GM23248 (cell line): ENCODE results near the gene LRMDA. TPM values are rescaled to one million over a fixed set of nuclear protein-coding genes. Genes with fewer than 3 reads are reported as not detected.

ENCODE experiments used
- DNase-seq: peaks from one replicate; pipeline ENCODE4 v3.0.0-alpha.2; 2015
- H2AFZ ChIP-seq: fragments of 200-600 bp; sonication (generic); 2 replicates; pipeline ENCODE4 v1.6.1; 2016; ENCODE audit warnings: antibody characterized with exemption
- H3F3A ChIP-seq: fragments of 200-600 bp; sonication (generic); 2 replicates; pipeline ENCODE4 v1.6.1; 2016; ENCODE audit warnings: mild to moderate bottlenecking, antibody characterized with exemption, mixed run types; ENCODE audit not compliant: insufficient read depth
- H3K27ac ChIP-seq: fragments of 200-600 bp; sonication (generic); 2 replicates; pipeline ENCODE4 v1.5.1; 2016; ENCODE audit warnings: mild to moderate bottlenecking
- H3K27me3 ChIP-seq: fragments of 200-600 bp; sonication (generic); replicated peaks from 2 replicates; pipeline ENCODE4 v1.6.1; 2016; ENCODE audit warnings: mild to moderate bottlenecking; ENCODE audit not compliant: insufficient read depth
- H3K36me3 ChIP-seq: fragments of 200-600 bp; sonication (generic); 2 replicates; pipeline ENCODE4 v1.6.1; 2016; ENCODE audit warnings: low read depth, mild to moderate bottlenecking
- H3K4me1 ChIP-seq: fragments of 200-600 bp; sonication (generic); 2 replicates; pipeline ENCODE4 v1.6.1; 2016; ENCODE audit warnings: mild to moderate bottlenecking; ENCODE audit not compliant: insufficient read depth
- H3K4me2 ChIP-seq: fragments of 200-600 bp; sonication (generic); one replicate; pipeline ENCODE4 v1.6.1; 2016; ENCODE audit warnings: mild to moderate bottlenecking; ENCODE audit not compliant: unreplicated experiment
- H3K4me3 ChIP-seq: fragments of 200-600 bp; sonication (generic); 2 replicates; pipeline ENCODE4 v1.5.1; 2016; ENCODE audit warnings: mild to moderate bottlenecking
- H3K79me2 ChIP-seq: fragments of 200-600 bp; sonication (generic); 2 replicates; pipeline ENCODE4 v1.6.1; 2016; ENCODE audit warnings: mild to moderate bottlenecking; ENCODE audit not compliant: insufficient read depth
- H3K9ac ChIP-seq: fragments of 200-600 bp; sonication (generic); 2 replicates; pipeline ENCODE4 v1.6.1; 2016; ENCODE audit warnings: mild to moderate bottlenecking
- H3K9me2 ChIP-seq: fragments of 200-600 bp; sonication (generic); 2 replicates; pipeline ENCODE4 v1.6.1; 2016; ENCODE audit warnings: mixed run types, mild to moderate bottlenecking, moderate library complexity; ENCODE audit not compliant: insufficient read depth
- H3K9me3 ChIP-seq: fragments of 200-600 bp; sonication (generic); one replicate; pipeline ENCODE4 v1.6.1; 2017; ENCODE audit warnings: low read depth
- H4K20me1 ChIP-seq: fragments of 200-600 bp; sonication (generic); 2 replicates; pipeline ENCODE4 v1.6.0; 2016; ENCODE audit not compliant: insufficient read depth
- EZH2 ChIP-seq: fragments of 200-600 bp; sonication (generic); IDR thresholded peaks from 2 replicates; pipeline ENCODE4 v1.6.1; 2018; ENCODE audit warnings: antibody characterized with exemption, mild to moderate bottlenecking; ENCODE audit not compliant: insufficient read depth, poor library complexity, severe bottlenecking
- EZH2phosphoT487 ChIP-seq: fragments of 200-600 bp; sonication (generic); IDR thresholded peaks from 2 replicates; pipeline ENCODE4 v1.6.1; 2018; ENCODE audit warnings: antibody characterized with exemption, moderate library complexity, mild to moderate bottlenecking, low read depth; ENCODE audit not compliant: insufficient read depth
- WGBS, 2 experiments: methylation state at CpG; one replicate each; pipeline ENCODE4 v1.1.6; 2015 to 2017; ENCODE audit warnings: low lambda C conversion rate in 2 of 2, low coverage in 1 of 2; ENCODE audit errors: missing lambda C conversion rate in 2 of 2; 5-methylcytosine and 5-hydroxymethylcytosine counted together
- in situ Hi-C: fragments of 300-500 bp; cut with MboI; formaldehyde crosslinking; loops from 2 replicates; pipeline ENCODE4 v1.15.0; 2020
- polyA plus RNA-seq: library from polyadenylated mRNA; unstranded; fragments of >200 nt; fragmentation: Nextera tagmentation; extraction: Ambion mirVana; gene quantifications from 2 replicates; pipeline ENCODE4 v1.2.1, GENCODE V29; 2016
- total RNA-seq: library from RNA; depleted of rRNA; stranded (reverse); fragments of >200 nt; shearing (Covaris generic); gene quantifications from 2 replicates; pipeline ENCODE4 v1.2.3, GENCODE V29; 2014

The LRMDA gene
- total and polyA plus RNA-seq, 2 experiments from 2014 or later, result 2.6 TPM; not detected in 1

GRCh38 chr10:75694790-75695189, 263.4 kb downstream of the LRMDA start:
- in situ Hi-C loops, result no loop called here
- Histone ChIP-seq H3K9me2 (no peaks in the 10 kb centered on the region), H3K27me3 (peaks cover 5% of the 10 kb centered on the region; the same call in 1 of the 2 replicates), H3K4me1 (no peaks in the 10 kb centered on the region), H4K20me1 (no peaks in the 10 kb centered on the region), H3K79me2 (no peaks in the 10 kb centered on the region), H3K9me3 (no peaks in the 10 kb centered on the region), H3K9ac (no peak overlapping the region), H3F3A (no peaks in the 10 kb centered on the region), H3K27ac (no peak overlapping the region), H3K36me3 (no peaks in the 10 kb centered on the region), H3K4me3 (no peak overlapping the region), H2AFZ (no peak overlapping the region), H3K4me2 (no peak overlapping the region)
- TF ChIP-seq EZH2, result no peak
- no peak for TF ChIP-seq EZH2phosphoT487
- WGBS, 2 experiments, result 63 to 77% methylated on average over 3 of the region's 3 CpGs
- peak; percentile 2 for DNase-seq

GRCh38 chr10:75695994-75696393, 264.6 kb downstream of the LRMDA start:
- H2AFZ ChIP-seq, result no peak overlapping the region
- in situ Hi-C loops, result no loop called here
- H3F3A ChIP-seq, result no peaks in the 10 kb centered on the region
- H3K27me3 ChIP-seq, result peaks cover 5% of the 10 kb centered on the region; the same call in 1 of the 2 replicates
- 89 to 92% methylated on average over 2 of the region's 2 CpGs for WGBS, 2 experiments
- H3K36me3 ChIP-seq, result no peaks in the 10 kb centered on the region
- no peak overlapping the region for H3K27ac ChIP-seq
- no peak for DNase-seq
- no peak overlapping the region for H3K4me2 ChIP-seq
- H3K9me2 ChIP-seq, result no peaks in the 10 kb centered on the region
- H4K20me1 ChIP-seq, result no peaks in the 10 kb centered on the region
- TF ChIP-seq EZH2, result no peak
- TF ChIP-seq EZH2phosphoT487, result no peak
- H3K9me3 ChIP-seq, result no peaks in the 10 kb centered on the region
- no peaks in the 10 kb centered on the region for H3K79me2 ChIP-seq
- no peaks in the 10 kb centered on the region for H3K4me1 ChIP-seq
- H3K9ac ChIP-seq, result no peak overlapping the region
- H3K4me3 ChIP-seq, result no peak overlapping the region

- no peak for DNase-seq
- H3K36me3 ChIP-seq, result no peaks in the 10 kb centered on the region
- H3K9me3 ChIP-seq, result no peaks in the 10 kb centered on the region
- no peaks in the 10 kb centered on the region for H3K9me2 ChIP-seq
- WGBS, 2 experiments, result 80 to 85% methylated on average over 4 of the region's 4 CpGs
- no peaks in the 10 kb centered on the region for H4K20me1 ChIP-seq
- H3F3A ChIP-seq, result no peaks in the 10 kb centered on the region
- H3K79me2 ChIP-seq, result no peaks in the 10 kb centered on the region
- no peaks in the 10 kb centered on the region for H3K4me1 ChIP-seq
- in situ Hi-C loops, result no loop called here
- H3K4me2 ChIP-seq, result no peak overlapping the region
- no peak overlapping the region for H3K4me3 ChIP-seq
- no peak overlapping the region for H2AFZ ChIP-seq
- TF ChIP-seq EZH2phosphoT487, result no peak
- TF ChIP-seq EZH2, result no peak
- H3K9ac ChIP-seq, result no peak overlapping the region
- H3K27me3 ChIP-seq, result peaks cover 5% of the 10 kb centered on the region; the same call in 1 of the 2 replicates
- no peak overlapping the region for H3K27ac ChIP-seq
These were observed 265.1 kb downstream of the LRMDA start for GRCh38 chr10:75696536-75696935.

GRCh38 chr10:75703191-75703854, 271.9 kb downstream of the LRMDA start:
- Histone ChIP-seq H3K9ac (no peak overlapping the region), H3K27ac (no peak overlapping the region), H3F3A (no peaks in the 10 kb centered on the region), H3K36me3 (no peaks in the 10 kb centered on the region), H3K4me3 (no peak overlapping the region), H3K4me2 (no peak overlapping the region), H3K27me3 (peaks cover 5% of the 10 kb centered on the region; the same call in 1 of the 2 replicates), H2AFZ (no peak overlapping the region), H3K4me1 (no peaks in the 10 kb centered on the region), H3K9me2 (no peaks in the 10 kb centered on the region), H3K9me3 (no peaks in the 10 kb centered on the region), H4K20me1 (no peaks in the 10 kb centered on the region), H3K79me2 (no peaks in the 10 kb centered on the region)
- no peak for DNase-seq
- in situ Hi-C loops, result no loop called here
- TF ChIP-seq EZH2, result no peak
- TF ChIP-seq EZH2phosphoT487, result no peak
- 77% methylated on average over 9 of the region's 9 CpGs for WGBS, 2 experiments

- H3K4me3 ChIP-seq, result no peak overlapping the region
- WGBS, 2 experiments, result 84 to 93% methylated on average over 5 of the region's 5 CpGs
- in situ Hi-C loops, result no loop called here
These were observed 274.0 kb downstream of the LRMDA start for GRCh38 chr10:75705426-75705825.

More at GRCh38 chr10:75705426-75705825, 274.0 kb downstream of the LRMDA start:
- Histone ChIP-seq H3K4me1 (no peaks in the 10 kb centered on the region), H3F3A (no peaks in the 10 kb centered on the region), H3K9me3 (no peaks in the 10 kb centered on the region), H2AFZ (no peak overlapping the region), H3K27ac (no peak overlapping the region), H3K79me2 (no peaks in the 10 kb centered on the region), H3K27me3 (peaks cover 5% of the 10 kb centered on the region; the same call in 1 of the 2 replicates), H3K9ac (no peak overlapping the region), H4K20me1 (no peaks in the 10 kb centered on the region), H3K9me2 (no peaks in the 10 kb centered on the region), H3K36me3 (no peaks in the 10 kb centered on the region), H3K4me2 (no peak overlapping the region)
- no peak for DNase-seq
- TF ChIP-seq EZH2 (no peak), EZH2phosphoT487 (no peak)
